HepG2 (cell line): ENCODE measurements around the gene PRSS16. TPM values are rescaled to one million over a fixed set of nuclear protein-coding genes. Genes with fewer than 3 reads are reported as not detected.

Experiments used
- ARHGAP35 ChIP-seq: sonication (generic); formaldehyde crosslinking; IDR thresholded peaks from 2 replicates; pipeline ENCODE4 v1.9.0; 2022; ENCODE audit warnings: mild to moderate bottlenecking, inconsistent platforms, moderate library complexity, missing genetic modification reagents, borderline replicate concordance
- BRD4 ChIP-seq: sonication (generic); formaldehyde crosslinking; IDR thresholded peaks from 2 replicates; pipeline ENCODE4 v1.4.0; 2020; ENCODE audit warnings: missing genetic modification reagents
- FOSL1 ChIP-seq: sonication (generic); formaldehyde crosslinking; IDR thresholded peaks from 2 replicates; pipeline ENCODE4 v1.9.0; 2021; ENCODE audit warnings: missing genetic modification reagents, borderline replicate concordance
- NKX3-1 ChIP-seq: sonication (generic); formaldehyde crosslinking; IDR thresholded peaks from 2 replicates; pipeline ENCODE4 v1.5.0; 2020; ENCODE audit warnings: missing genetic modification reagents
- ZBTB7B ChIP-seq: sonication (generic); formaldehyde crosslinking; IDR thresholded peaks from 2 replicates; pipeline ENCODE4 v1.4.0; 2020; ENCODE audit warnings: missing genetic modification reagents
- ZNF550 ChIP-seq: sonication (generic); formaldehyde crosslinking; IDR thresholded peaks from 2 replicates; pipeline ENCODE4 v1.4.0; 2020; ENCODE audit warnings: mild to moderate bottlenecking, missing genetic modification reagents, borderline replicate concordance
- ZNF552 ChIP-seq: sonication (generic); formaldehyde crosslinking; IDR thresholded peaks from 2 replicates; pipeline ENCODE4 v1.9.0; 2022; ENCODE audit warnings: missing genetic modification reagents, mild to moderate bottlenecking, borderline replicate concordance
- ZNF768 ChIP-seq: sonication (generic); formaldehyde crosslinking; IDR thresholded peaks from 2 replicates; pipeline ENCODE4 v1.4.0; 2020; ENCODE audit warnings: missing genetic modification reagents
- polyA plus RNA-seq, 8 experiments: library from polyadenylated mRNA; depleted of rRNA in 3 of 8; stranded (reverse) in 7 of 8; unstranded in 1 of 8; fragments of >200 nt; fragmentation: Illumina TruSeq in 4 of 8; extraction: Trizol in 4 of 8; gene quantifications; 2 replicates each; pipeline versions ENCODE4 v1.2.1 to v1.2.3, GENCODE V29; 2011 to 2016; ENCODE audit warnings: low read depth in 4 of 8, missing spikeins in 1 of 8, mixed read lengths in 1 of 8; ENCODE audit not compliant: insufficient read depth in 1 of 8
- total RNA-seq, 5 experiments: library from RNA; depleted of rRNA; stranded (reverse); fragments of >200 nt; fragmentation: Illumina TruSeq; extraction: Trizol; gene quantifications; 2 replicates each; pipeline ENCODE4 v1.2.3, GENCODE V29; 2016; ENCODE audit warnings: low read depth in 1 of 5
- TF ChIP-seq, protein P1 (sequence below): sonication (generic); formaldehyde crosslinking; IDR thresholded peaks from 2 replicates; pipeline ENCODE4 v1.5.0; 2020; ENCODE audit warnings: mild to moderate bottlenecking, missing genetic modification reagents
- TF ChIP-seq, protein P2 (sequence below): sonication (generic); formaldehyde crosslinking; IDR thresholded peaks from 2 replicates; pipeline ENCODE4 v1.5.0; 2020; ENCODE audit warnings: mild to moderate bottlenecking, missing genetic modification reagents, borderline replicate concordance
- TF ChIP-seq, protein P3 (sequence below): sonication (generic); formaldehyde crosslinking; IDR thresholded peaks from 2 replicates; pipeline ENCODE4 v1.5.0; 2020; ENCODE audit warnings: missing genetic modification reagents

PRSS16 gene
- total and polyA plus RNA-seq, 2 of the 13 experiments (the other 11 are each of a cell fraction or from before 2014, with no cell fraction given), result not detected

DNA sequence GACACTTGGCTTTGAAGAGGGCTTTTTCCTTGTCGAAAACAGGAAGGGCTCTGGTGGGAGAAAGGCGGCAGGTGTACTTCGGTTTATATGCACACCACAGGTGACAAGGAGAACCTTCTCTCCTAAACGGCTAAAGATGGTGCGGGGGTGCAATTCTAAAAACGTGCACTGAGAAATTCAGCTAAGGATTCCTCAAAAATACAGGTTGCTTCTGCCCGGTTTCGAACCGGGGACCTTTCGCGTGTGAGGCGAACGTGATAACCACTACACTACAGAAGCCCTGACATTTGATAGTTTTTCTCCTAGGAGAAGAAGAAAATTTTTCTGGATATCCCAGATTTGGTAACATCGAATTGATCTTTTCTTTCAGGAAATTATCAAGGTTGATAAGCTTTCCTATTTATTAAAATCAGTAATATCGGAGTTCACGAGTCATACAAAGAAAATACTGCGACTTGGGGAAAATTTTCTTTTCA lies 32.6 kb downstream of the PRSS16 start (continued):
- TF ChIP-seq, protein P1, sequence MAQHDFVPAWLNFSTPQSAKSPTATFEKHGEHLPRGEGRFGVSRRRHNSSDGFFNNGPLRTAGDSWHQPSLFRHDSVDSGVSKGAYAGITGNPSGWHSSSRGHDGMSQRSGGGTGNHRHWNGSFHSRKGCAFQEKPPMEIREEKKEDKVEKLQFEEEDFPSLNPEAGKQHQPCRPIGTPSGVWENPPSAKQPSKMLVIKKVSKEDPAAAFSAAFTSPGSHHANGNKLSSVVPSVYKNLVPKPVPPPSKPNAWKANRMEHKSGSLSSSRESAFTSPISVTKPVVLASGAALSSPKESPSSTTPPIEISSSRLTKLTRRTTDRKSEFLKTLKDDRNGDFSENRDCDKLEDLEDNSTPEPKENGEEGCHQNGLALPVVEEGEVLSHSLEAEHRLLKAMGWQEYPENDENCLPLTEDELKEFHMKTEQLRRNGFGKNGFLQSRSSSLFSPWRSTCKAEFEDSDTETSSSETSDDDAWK, result no peak
- TF ChIP-seq ZNF768 (no peak), BRD4 (CRISPR knock-in tag) (no peak), FOSL1 (no peak; the same call in 1 of the 2 replicates), ZBTB7B (no peak), NKX3-1 (CRISPR knock-in tag) (0 out of 2 replicates have a peak, but pooled peaks have one; percentile 64), ZNF552 (CRISPR knock-in tag) (no peak), ARHGAP35 (CRISPR knock-in tag) (no peak), ZNF550 (CRISPR knock-in tag) (no peak)
- TF ChIP-seq, protein P2, sequence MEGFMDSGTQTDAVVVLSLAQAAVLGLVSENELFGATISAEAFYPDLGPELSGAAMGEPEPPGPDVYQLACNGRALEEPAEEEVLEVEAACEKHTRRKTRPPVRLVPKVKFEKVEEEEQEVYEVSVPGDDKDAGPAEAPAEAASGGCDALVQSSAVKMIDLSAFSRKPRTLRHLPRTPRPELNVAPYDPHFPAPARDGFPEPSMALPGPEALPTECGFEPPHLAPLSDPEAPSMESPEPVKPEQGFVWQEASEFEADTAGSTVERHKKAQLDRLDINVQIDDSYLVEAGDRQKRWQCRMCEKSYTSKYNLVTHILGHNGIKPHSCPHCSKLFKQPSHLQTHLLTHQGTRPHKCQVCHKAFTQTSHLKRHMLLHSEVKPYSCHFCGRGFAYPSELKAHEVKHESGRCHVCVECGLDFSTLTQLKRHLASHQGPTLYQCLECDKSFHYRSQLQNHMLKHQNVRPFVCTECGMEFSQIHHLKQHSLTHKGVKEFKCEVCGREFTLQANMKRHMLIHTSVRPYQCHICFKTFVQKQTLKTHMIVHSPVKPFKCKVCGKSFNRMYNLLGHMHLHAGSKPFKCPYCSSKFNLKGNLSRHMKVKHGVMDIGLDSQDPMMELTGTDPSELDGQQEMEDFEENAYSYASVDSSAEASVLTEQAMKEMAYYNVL (CRISPR knock-in tag), result no peak
- TF ChIP-seq, protein P3, sequence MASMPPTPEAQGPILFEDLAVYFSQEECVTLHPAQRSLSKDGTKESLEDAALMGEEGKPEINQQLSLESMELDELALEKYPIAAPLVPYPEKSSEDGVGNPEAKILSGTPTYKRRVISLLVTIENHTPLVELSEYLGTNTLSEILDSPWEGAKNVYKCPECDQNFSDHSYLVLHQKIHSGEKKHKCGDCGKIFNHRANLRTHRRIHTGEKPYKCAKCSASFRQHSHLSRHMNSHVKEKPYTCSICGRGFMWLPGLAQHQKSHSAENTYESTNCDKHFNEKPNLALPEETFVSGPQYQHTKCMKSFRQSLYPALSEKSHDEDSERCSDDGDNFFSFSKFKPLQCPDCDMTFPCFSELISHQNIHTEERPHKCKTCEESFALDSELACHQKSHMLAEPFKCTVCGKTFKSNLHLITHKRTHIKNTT, result no peak
- TF ChIP-seq, all 625 proteins: peak for 85
